MM.1S (cell line): ENCODE data around the gene SAMHD1.

Experiments
- DNase-seq: peaks from one replicate; pipeline ENCODE4 v3.0.0-alpha.2; 2015
- H2AFZ ChIP-seq: fragments of 300-600 bp; sonication (generic); 2 replicates; pipeline ENCODE4 v1.6.0; 2016; ENCODE audit warnings: antibody characterized with exemption, low read length
- H3F3A ChIP-seq: fragments of 300-600 bp; sonication (generic); 2 replicates; pipeline ENCODE4 v1.6.1; 2016; ENCODE audit warnings: mild to moderate bottlenecking, antibody characterized with exemption, low read length, moderate library complexity, mixed read lengths; ENCODE audit not compliant: insufficient read depth
- H3K27ac ChIP-seq: fragments of 300-600 bp; sonication (generic); 2 replicates; pipeline ENCODE4 v1.5.1; 2016; ENCODE audit warnings: mild to moderate bottlenecking, low read length
- H3K27me3 ChIP-seq: fragments of 300-600 bp; sonication (generic); replicated peaks from 2 replicates; pipeline ENCODE4 v1.6.0; 2016; ENCODE audit warnings: low read length; ENCODE audit not compliant: insufficient read depth
- H3K36me3 ChIP-seq: fragments of 300-600 bp; sonication (generic); replicated peaks from 2 replicates; pipeline ENCODE4 v1.6.1; 2016; ENCODE audit warnings: mild to moderate bottlenecking, low read length, mixed read lengths; ENCODE audit not compliant: insufficient read depth
- H3K4me1 ChIP-seq: fragments of 300-600 bp; sonication (generic); 2 replicates; pipeline ENCODE4 v1.6.1; 2016; ENCODE audit warnings: low read length, mixed read lengths
- H3K4me2 ChIP-seq: fragments of 300-600 bp; sonication (generic); 2 replicates; pipeline ENCODE4 v1.6.0; 2016; ENCODE audit warnings: low read depth, low read length
- H3K4me3 ChIP-seq: fragments of 300-600 bp; sonication (generic); 2 replicates; pipeline ENCODE4 v1.5.1; 2016; ENCODE audit warnings: low read length, mixed read lengths
- H3K79me2 ChIP-seq: fragments of 300-600 bp; sonication (generic); 2 replicates; pipeline ENCODE4 v1.6.1; 2016; ENCODE audit warnings: mixed run types, low read length, mixed read lengths
- H3K9ac ChIP-seq: fragments of 300-600 bp; sonication (generic); 2 replicates; pipeline ENCODE4 v1.6.1; 2016; ENCODE audit warnings: low read length, mixed read lengths
- H3K9me2 ChIP-seq: fragments of 300-600 bp; sonication (generic); replicated peaks from 2 replicates; pipeline ENCODE4 v1.6.1; 2016; ENCODE audit warnings: mild to moderate bottlenecking, low read length, mixed read lengths; ENCODE audit not compliant: insufficient read depth
- H3K9me3 ChIP-seq: fragments of 300-600 bp; sonication (generic); replicated peaks from 2 replicates; pipeline ENCODE4 v1.6.1; 2016; ENCODE audit warnings: mild to moderate bottlenecking, low read length, mixed read lengths; ENCODE audit not compliant: insufficient read depth
- H4K20me1 ChIP-seq: fragments of 300-600 bp; sonication (generic); 2 replicates; pipeline ENCODE4 v1.6.1; 2016; ENCODE audit warnings: mild to moderate bottlenecking, low read length, moderate library complexity, mixed read lengths; ENCODE audit not compliant: insufficient read depth
- CTCF ChIP-seq: fragments of 300-600 bp; sonication (generic); IDR thresholded peaks from 2 replicates; pipeline ENCODE4 v1.5.1; 2016; ENCODE audit warnings: antibody characterized with exemption, low read length, mixed read lengths
- EZH2 ChIP-seq: fragments of 300-600 bp; sonication (generic); optimal IDR thresholded peaks from 2 replicates; pipeline ENCODE3; 2017; ENCODE audit warnings: low read depth, mild to moderate bottlenecking, antibody characterized with exemption, low read length, mixed read lengths
- EZH2phosphoT487 ChIP-seq: fragments of 300-600 bp; sonication (generic); IDR thresholded peaks from 2 replicates; pipeline ENCODE4 v1.6.1; 2018; ENCODE audit warnings: antibody characterized with exemption, low read length

Gene SAMHD1

GRCh38 chr20:36959242-36959641 lies 7.7 kb upstream of the SAMHD1 start:
- H3K27ac ChIP-seq = no peak overlapping the region
- no peaks in the 10 kb centered on the region for H3K27me3 ChIP-seq
- H3K4me2 ChIP-seq = no peak overlapping the region
- H3K4me1 ChIP-seq = peaks cover 12% of the 10 kb centered on the region
- DNase-seq = no peak
- H4K20me1 ChIP-seq = no peaks in the 10 kb centered on the region
- H2AFZ ChIP-seq = no peak overlapping the region
- H3K4me3 ChIP-seq = no peak overlapping the region
- no peaks in the 10 kb centered on the region for H3K36me3 ChIP-seq
- TF ChIP-seq EZH2phosphoT487 (no peak), EZH2 (no peak), CTCF (no peak)
- H3F3A ChIP-seq = no peaks in the 10 kb centered on the region; the same call in 1 of the 2 replicates
- no peaks in the 10 kb centered on the region for H3K9me3 ChIP-seq
- H3K9ac ChIP-seq = no peak overlapping the region
- no peaks in the 10 kb centered on the region for H3K9me2 ChIP-seq
- no peaks in the 10 kb centered on the region for H3K79me2 ChIP-seq

- no peak overlapping the region for H3K4me2 ChIP-seq
- DNase-seq = no peak
- peaks cover 12% of the 10 kb centered on the region for H3K4me1 ChIP-seq
- H3K27ac ChIP-seq = no peak overlapping the region
- H3K9me2 ChIP-seq = no peaks in the 10 kb centered on the region
- H3K36me3 ChIP-seq = no peaks in the 10 kb centered on the region
- no peaks in the 10 kb centered on the region for H4K20me1 ChIP-seq
- H3K9me3 ChIP-seq = no peaks in the 10 kb centered on the region
- no peaks in the 10 kb centered on the region for H3K79me2 ChIP-seq
- H3K9ac ChIP-seq = no peak overlapping the region
- no peak overlapping the region for H2AFZ ChIP-seq
- TF ChIP-seq EZH2 (no peak), EZH2phosphoT487 (no peak), CTCF (no peak)
- H3K27me3 ChIP-seq = no peaks in the 10 kb centered on the region
- H3K4me3 ChIP-seq = no peak overlapping the region
- H3F3A ChIP-seq = no peaks in the 10 kb centered on the region; the same call in 1 of the 2 replicates
Measured at GRCh38 chr20:36957875-36958667, 6.6 kb upstream of the SAMHD1 start.

GRCh38 chr20:36956674-36957073 lies 5.2 kb upstream of the SAMHD1 start:
- no peak for TF ChIP-seq EZH2
- no peak for TF ChIP-seq CTCF
- no peak for TF ChIP-seq EZH2phosphoT487
- no peaks in the 10 kb centered on the region for H3K9me3 ChIP-seq

More at GRCh38 chr20:36956674-36957073, 5.2 kb upstream of the SAMHD1 start:
- Histone ChIP-seq H3K9ac (no peak overlapping the region), H3K4me2 (no peak overlapping the region), H3K9me2 (no peaks in the 10 kb centered on the region), H3K27me3 (no peaks in the 10 kb centered on the region), H3K36me3 (no peaks in the 10 kb centered on the region), H3K79me2 (no peaks in the 10 kb centered on the region), H2AFZ (no peak overlapping the region), H3K4me3 (no peak overlapping the region), H4K20me1 (no peaks in the 10 kb centered on the region), H3F3A (no peaks in the 10 kb centered on the region; the same call in 1 of the 2 replicates), H3K4me1 (peaks cover 16% of the 10 kb centered on the region), H3K27ac (no peak overlapping the region)
- no peak for DNase-seq
